ENCODE results near the gene ZIC1.

DNA sequence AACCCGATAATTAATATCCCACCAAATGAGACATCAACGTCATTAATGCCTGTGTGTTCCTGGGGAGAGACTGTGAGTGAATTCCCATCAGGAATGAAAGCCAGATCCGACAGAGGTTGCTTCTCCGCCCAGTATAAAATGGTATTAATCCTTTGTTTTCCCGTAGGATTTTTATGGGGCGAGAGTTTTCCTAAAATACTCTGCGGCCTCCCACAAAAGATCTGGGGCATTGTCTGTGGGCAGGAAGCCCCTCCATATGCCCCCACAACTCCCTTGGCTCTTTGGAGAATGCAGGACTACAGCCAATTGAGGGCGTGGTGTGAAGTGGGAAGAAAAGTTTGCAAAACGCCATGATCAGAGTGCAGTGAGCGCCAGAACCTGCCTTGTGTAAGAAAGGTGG lies 29.5 kb upstream of the ZIC1 start:
- TF ChIP-seq POLR2A (IDR thresholded peaks at IDR 0.05) (no peak), POLR2AphosphoS5 (IDR thresholded peaks at IDR 0.05) (no peak), EP300 (IDR thresholded peaks at IDR 0.05) (no peak)
- TF ChIP-seq, protein P1, sequence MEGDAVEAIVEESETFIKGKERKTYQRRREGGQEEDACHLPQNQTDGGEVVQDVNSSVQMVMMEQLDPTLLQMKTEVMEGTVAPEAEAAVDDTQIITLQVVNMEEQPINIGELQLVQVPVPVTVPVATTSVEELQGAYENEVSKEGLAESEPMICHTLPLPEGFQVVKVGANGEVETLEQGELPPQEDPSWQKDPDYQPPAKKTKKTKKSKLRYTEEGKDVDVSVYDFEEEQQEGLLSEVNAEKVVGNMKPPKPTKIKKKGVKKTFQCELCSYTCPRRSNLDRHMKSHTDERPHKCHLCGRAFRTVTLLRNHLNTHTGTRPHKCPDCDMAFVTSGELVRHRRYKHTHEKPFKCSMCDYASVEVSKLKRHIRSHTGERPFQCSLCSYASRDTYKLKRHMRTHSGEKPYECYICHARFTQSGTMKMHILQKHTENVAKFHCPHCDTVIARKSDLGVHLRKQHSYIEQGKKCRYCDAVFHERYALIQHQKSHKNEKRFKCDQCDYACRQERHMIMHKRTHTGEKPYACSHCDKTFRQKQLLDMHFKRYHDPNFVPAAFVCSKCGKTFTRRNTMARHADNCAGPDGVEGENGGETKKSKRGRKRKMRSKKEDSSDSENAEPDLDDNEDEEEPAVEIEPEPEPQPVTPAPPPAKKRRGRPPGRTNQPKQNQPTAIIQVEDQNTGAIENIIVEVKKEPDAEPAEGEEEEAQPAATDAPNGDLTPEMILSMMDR (IDR thresholded peaks at IDR 0.05): no peak

Measured in suprapubic skin (tissue), 4 donors.